Measurements from ENCODE around the gene TERC. TPM values are rescaled to one million over a fixed set of nuclear protein-coding genes. Genes with fewer than 3 reads are reported as not detected.

TERC gene
- total and polyA plus RNA-seq, 4 experiments from 2014 or later = 0.53 to 15.7 (median 15.6) TPM; not detected in 1

- CTCF ChIA-PET (ENCODE audit: partially characterized antibody) = no interaction called here
- H3K27me3 Mint-ChIP-seq = no peaks in the 10 kb centered on the region
- no peaks in the 10 kb centered on the region for H3K9me3 Mint-ChIP-seq
- peaks cover 30% of the 10 kb centered on the region for H3K4me1 ChIP-seq (ENCODE audit: insufficient read depth, low read length)
- POLR2A ChIA-PET (ENCODE audit: partially characterized antibody) = no interaction called here
- H3K27ac ChIP-seq (ENCODE audit: low read depth, low read length) = no peak overlapping the region
- H3K36me3 ChIP-seq (ENCODE audit: insufficient read depth, low read length) = peaks cover 42% of the 10 kb centered on the region
- H3K4me1 Mint-ChIP-seq = peaks cover 27 to 51% (median 41%) of the 10 kb centered on the region in 4 donors
- H3K36me3 Mint-ChIP-seq = peaks cover 47 to 69% of the 10 kb centered on the region in 2 donors
- no peak for DNase-seq
- H3K4me3 ChIP-seq (ENCODE audit: low read length in 2 of 2) = no peak overlapping the region
- intact Hi-C loops (cut with micrococcal nuclease) = no loop called here
- peak overlapping the region in 5 of 7 donors; percentile 4 to 68 (median 44) for H3K27ac Mint-ChIP-seq
- peak overlapping the region in 1 of 8 donors; percentile 20 for H3K4me3 Mint-ChIP-seq
- no peaks in the 10 kb centered on the region for H3K27me3 ChIP-seq (ENCODE audit: insufficient read depth, low read length)
- no peaks in the 10 kb centered on the region for H3K9me3 ChIP-seq (ENCODE audit: control insufficient read depth in 1 of 2, low read length in 2 of 2)
Observed at GRCh38 chr3:169781209-169781855, 16.5 kb upstream of the TERC start.

- intact Hi-C loops (cut with micrococcal nuclease) = no loop called here
- CTCF ChIA-PET (ENCODE audit: partially characterized antibody) = interaction anchor here (1.1 kb wide), 1 partner anchor 18 kb away, joined by 3 read pairs; no protein-coding TSS in a partner anchor
- H3K4me1 ChIP-seq (ENCODE audit: insufficient read depth, low read length) = peaks cover 36% of the 10 kb centered on the region
- peaks cover 36% of the 10 kb centered on the region for H3K36me3 ChIP-seq (ENCODE audit: insufficient read depth, low read length)
- POLR2A ChIA-PET (ENCODE audit: partially characterized antibody) = no interaction called here
- H3K27me3 Mint-ChIP-seq = no peaks in the 10 kb centered on the region
- no peak overlapping the region for H3K4me3 ChIP-seq (ENCODE audit: low read length in 2 of 2)
- peaks cover 45 to 69% of the 10 kb centered on the region in 2 donors for H3K36me3 Mint-ChIP-seq
- no peak overlapping the region for H3K27ac ChIP-seq (ENCODE audit: low read depth, low read length)
- peak overlapping the region in 4 of 7 donors; percentile 0 to 38 (median 16) for H3K27ac Mint-ChIP-seq
- DNase-seq = no peak
- H3K4me3 Mint-ChIP-seq = peak overlapping the region in 4 of 8 donors; percentile 4 to 57 (median 18)
- no peaks in the 10 kb centered on the region for H3K9me3 ChIP-seq (ENCODE audit: control insufficient read depth in 1 of 2, low read length in 2 of 2)
- H3K9me3 Mint-ChIP-seq = no peaks in the 10 kb centered on the region
- peaks cover 27 to 56% (median 46%) of the 10 kb centered on the region in 4 donors for H3K4me1 Mint-ChIP-seq
- H3K27me3 ChIP-seq (ENCODE audit: insufficient read depth, low read length) = no peaks in the 10 kb centered on the region
Observed at GRCh38 chr3:169780742-169781141, 15.9 kb upstream of the TERC start.

GRCh38 chr3:169777822-169778221, 13.0 kb upstream of the TERC start:
- peaks cover 59% of the 10 kb centered on the region for H3K4me1 ChIP-seq (ENCODE audit: insufficient read depth, low read length)
- peaks cover 25% of the 10 kb centered on the region for H3K36me3 ChIP-seq (ENCODE audit: insufficient read depth, low read length)
- Mint-ChIP-seq H3K27ac (peak overlapping the region in 3 of 7 donors; percentile 12 to 53 (median 14)), H3K4me1 (peaks cover 41 to 80% (median 64%) of the 10 kb centered on the region in 4 donors), H3K27me3 (no peaks in the 10 kb centered on the region), H3K9me3 (no peaks in the 10 kb centered on the region), H3K36me3 (peaks cover 50 to 80% of the 10 kb centered on the region in 2 donors), H3K4me3 (peak overlapping the region in 1 of 8 donors; percentile 17)
- H3K4me3 ChIP-seq (ENCODE audit: low read length in 2 of 2) = no peak overlapping the region
- H3K9me3 ChIP-seq (ENCODE audit: control insufficient read depth in 1 of 2, low read length in 2 of 2) = no peaks in the 10 kb centered on the region
- intact Hi-C loops (cut with micrococcal nuclease) = no loop called here
- no peak overlapping the region for H3K27ac ChIP-seq (ENCODE audit: low read depth, low read length)
- CTCF ChIA-PET (ENCODE audit: partially characterized antibody) = no interaction called here
- DNase-seq = no peak
- POLR2A ChIA-PET (ENCODE audit: partially characterized antibody) = interaction anchor here (1.2 kb wide), 1 partner anchor 13 kb away, joined by 5 read pairs; the partner anchor contains the start of gene TERC
- no peaks in the 10 kb centered on the region for H3K27me3 ChIP-seq (ENCODE audit: insufficient read depth, low read length)

GRCh38 chr3:169774186-169774585, 9.3 kb upstream of the TERC start:
- Mint-ChIP-seq H3K27me3 (peaks cover 0 to 11% of the 10 kb centered on the region in 2 donors), H3K4me3 (peak overlapping the region; percentile 92 to 99 (median 98)), H3K36me3 (peaks cover 27 to 66% of the 10 kb centered on the region in 2 donors), H3K27ac (peak overlapping the region; percentile 98 to 100 (median 99)), H3K4me1 (peaks cover 32 to 77% (median 48%) of the 10 kb centered on the region in 4 donors), H3K9me3 (peaks cover 0 to 12% (median 0%) of the 10 kb centered on the region in 8 donors)
- H3K27me3 ChIP-seq (ENCODE audit: insufficient read depth, low read length) = no peaks in the 10 kb centered on the region
- ChIA-PET CTCF (ENCODE audit: partially characterized antibody) (interaction anchor here (3.7 kb wide), 1 partner anchor 11 kb away, joined by 37 read pairs; the partner anchor contains the start of gene TERC), POLR2A (ENCODE audit: partially characterized antibody) (interaction anchor here (1.0 to 3.7 kb wide), 5 partner anchors 11 to 407 kb away, joined by 4 to 120 read pairs (median 18); partner anchors contain the start of genes LRRC34, LRRIQ4, PHC3 and SEC62)
- peaks cover 38% of the 10 kb centered on the region for H3K4me1 ChIP-seq (ENCODE audit: insufficient read depth, low read length)
- peaks cover 14% of the 10 kb centered on the region for H3K36me3 ChIP-seq (ENCODE audit: insufficient read depth, low read length)
- H3K27ac ChIP-seq (ENCODE audit: low read depth, low read length) = peak overlapping the region; percentile 99
- intact Hi-C loops (cut with micrococcal nuclease) = loop anchor here (5.0 kb wide), 2 partner anchors 112 to 258 kb away; partner anchors contain the start of gene MECOM
- peak in 1 of 5 donors; percentile 24 for DNase-seq
- no peaks in the 10 kb centered on the region for H3K9me3 ChIP-seq (ENCODE audit: control insufficient read depth in 1 of 2, low read length in 2 of 2)
- H3K4me3 ChIP-seq (ENCODE audit: low read length in 2 of 2) = peak overlapping the region in 1 of 2 donors; percentile 94

- Histone ChIP-seq H3K4me3 (ENCODE audit: low read length in 2 of 2) (peak within 1 kb of the TSS; percentile 83 to 94), H3K27ac (ENCODE audit: low read depth, low read length) (peak within 1 kb of the TSS; percentile 99), H3K27me3 (ENCODE audit: insufficient read depth, low read length) (no peaks in the 10 kb centered on the region), H3K9me3 (ENCODE audit: control insufficient read depth in 1 of 2, low read length in 2 of 2) (no peaks in the 10 kb centered on the region), H3K36me3 (ENCODE audit: insufficient read depth, low read length) (peaks cover 12% of the 10 kb centered on the region), H3K4me1 (ENCODE audit: insufficient read depth, low read length) (peaks cover 36% of the 10 kb centered on the region)
- CTCF ChIA-PET (ENCODE audit: partially characterized antibody) = interaction anchor here (0.7 to 3.7 kb wide), 7 partner anchors 10 to 1039 kb away, joined by 3 to 37 read pairs (median 3); partner anchors contain the start of gene TERC
- Mint-ChIP-seq H3K4me1 (peaks cover 26 to 70% (median 43%) of the 10 kb centered on the region in 4 donors), H3K27me3 (peaks cover 0 to 11% of the 10 kb centered on the region in 2 donors), H3K4me3 (peak within 1 kb of the TSS; percentile 92 to 99 (median 98)), H3K27ac (peak within 1 kb of the TSS; percentile 98 to 100 (median 99)), H3K36me3 (peaks cover 22 to 58% of the 10 kb centered on the region in 2 donors), H3K9me3 (peaks cover 0 to 12% (median 0%) of the 10 kb centered on the region in 8 donors)
- intact Hi-C loops (cut with micrococcal nuclease) = loop anchor here (1.0 to 5.0 kb wide), 8 partner anchors 8 to 1136 kb away; partner anchors contain the start of genes EIF5A2, LRRC34, LRRIQ4 and MECOM
- peak; percentile 92 to 95 (median 94) for DNase-seq
- POLR2A ChIA-PET (ENCODE audit: partially characterized antibody) = interaction anchor here (0.6 to 3.7 kb wide), 18 partner anchors 10 to 1538 kb away, joined by 3 to 120 read pairs (median 6); partner anchors contain the start of genes LRRC34, LRRIQ4, PHC3 and PRKCI
Observed at GRCh38 chr3:169772897-169773816, 8.3 kb upstream of the TERC start, which contains the start of gene MYNN. Gene MYNN, plus strand, starts transcription at chr3:169773396. Its CDS starts 900 bp downstream, at chr3:169774296.

GRCh38 chr3:169772305-169772896, 7.5 kb upstream of the TERC start:
- ChIA-PET CTCF (ENCODE audit: partially characterized antibody) (interaction anchor here (0.7 to 3.7 kb wide), 10 partner anchors 9 to 1040 kb away, joined by 3 to 37 read pairs (median 3); partner anchors contain the start of genes SEC62 and TERC), POLR2A (ENCODE audit: partially characterized antibody) (interaction anchor here (0.7 to 3.7 kb wide), 20 partner anchors 9 to 1539 kb away, joined by 3 to 120 read pairs (median 6); partner anchors contain the start of genes LRRC34, LRRIQ4, PHC3 and PRKCI)
- H3K27ac ChIP-seq (ENCODE audit: low read depth, low read length) = peak overlapping the region; percentile 99
- intact Hi-C loops (cut with micrococcal nuclease) = loop anchor here (1.0 to 5.0 kb wide), 5 partner anchors 110 to 1136 kb away; partner anchors contain the start of genes EIF5A2, MECOM, PHC3 and SKIL
- H3K36me3 ChIP-seq (ENCODE audit: insufficient read depth, low read length) = peaks cover 9% of the 10 kb centered on the region
- peak overlapping the region; percentile 92 to 99 (median 98) for H3K4me3 Mint-ChIP-seq
- H3K27me3 Mint-ChIP-seq = peaks cover 0 to 11% of the 10 kb centered on the region in 2 donors
- peak overlapping the region; percentile 98 to 100 (median 99) for H3K27ac Mint-ChIP-seq
- peaks cover 0 to 12% (median 0%) of the 10 kb centered on the region in 8 donors for H3K9me3 Mint-ChIP-seq
- H3K4me1 Mint-ChIP-seq = peaks cover 24 to 72% (median 38%) of the 10 kb centered on the region in 4 donors
- H3K4me3 ChIP-seq (ENCODE audit: low read length in 2 of 2) = peak overlapping the region; percentile 83 to 94
- peaks cover 20 to 52% of the 10 kb centered on the region in 2 donors for H3K36me3 Mint-ChIP-seq
- no peaks in the 10 kb centered on the region for H3K9me3 ChIP-seq (ENCODE audit: control insufficient read depth in 1 of 2, low read length in 2 of 2)
- H3K4me1 ChIP-seq (ENCODE audit: insufficient read depth, low read length) = peaks cover 31% of the 10 kb centered on the region
- DNase-seq = no peak
- H3K27me3 ChIP-seq (ENCODE audit: insufficient read depth, low read length) = no peaks in the 10 kb centered on the region

Measured in CD4-positive, alpha-beta memory T cell (primary cell).